CD1c-positive myeloid dendritic cell (primary cell): ENCODE results near the gene POLQ.
A peak's percentile ranks its signal among the peaks of the same experiment; 100 is the strongest.
"Not testable (repeated sequence)": the region's sequence is repeated elsewhere in the genome, so short reads cannot be mapped to it uniquely, and the experiment has no call there.

Experiments
- DNase-seq: peaks from one replicate; pipeline ENCODE4 v3.0.0-alpha.2; 2016; ENCODE audit errors: extremely low spot score

Gene POLQ

GRCh38 chr3:121545574-121546455 is at the start of gene POLQ:
Gene POLQ, minus strand, starts transcription at chr3:121545988. Its CDS starts 111 bp downstream, at chr3:121545877.
- DNase-seq, result peak; percentile 97

- DNase-seq, result no peak
Measured at GRCh38 chr3:121594850-121595249, 49.1 kb upstream of the POLQ start.

GRCh38 chr3:121593806-121594205 is 48.0 kb upstream of the POLQ start:
- not testable (repeated sequence) for DNase-seq

- DNase-seq, result no peak
Measured at GRCh38 chr3:121592856-121593702, 47.3 kb upstream of the POLQ start, which contains the start of gene FBXO40. Gene FBXO40, plus strand, starts transcription at chr3:121593379. Its CDS starts 27,197 bp downstream, at chr3:121620576.

- DNase-seq, result no peak
Measured at GRCh38 chr3:121584418-121584817, 38.6 kb upstream of the POLQ start.

- DNase-seq, result no peak
Measured at GRCh38 chr3:121581691-121582090, 35.9 kb upstream of the POLQ start.

- DNase-seq, result no peak
Measured at GRCh38 chr3:121574449-121574848, 28.7 kb upstream of the POLQ start.

GRCh38 chr3:121567649-121568048 is 21.9 kb upstream of the POLQ start, which contains the start of gene ARGFX:
Gene ARGFX, plus strand, starts transcription at chr3:121567949. Its CDS starts 2,765 bp downstream, at chr3:121570714.
- DNase-seq, result no peak

- DNase-seq, result no peak
Measured at GRCh38 chr3:121566773-121567172, 21.0 kb upstream of the POLQ start.

- no peak for DNase-seq
Measured at GRCh38 chr3:121562148-121562547, 16.4 kb upstream of the POLQ start.

GRCh38 chr3:121557426-121557934 is 11.7 kb upstream of the POLQ start:
- DNase-seq, result no peak

GRCh38 chr3:121552797-121553196 is 7.0 kb upstream of the POLQ start:
- DNase-seq, result no peak

GRCh38 chr3:121552379-121552778 is 6.6 kb upstream of the POLQ start:
- no peak for DNase-seq

- DNase-seq, result peak; percentile 11
Measured at GRCh38 chr3:121545049-121545573, 677 bp downstream of the POLQ start.

GRCh38 chr3:121542924-121543323 is 2.9 kb downstream of the POLQ start:
- no peak for DNase-seq

- no peak for DNase-seq
Measured at GRCh38 chr3:121531269-121531668, 14.5 kb downstream of the POLQ start.

GRCh38 chr3:121529308-121529707 is 16.5 kb downstream of the POLQ start:
- no peak for DNase-seq

GRCh38 chr3:121520510-121520909 is 25.3 kb downstream of the POLQ start:
- DNase-seq, result no peak

- no peak for DNase-seq
Measured at GRCh38 chr3:121517953-121518655, 27.7 kb downstream of the POLQ start.

GRCh38 chr3:121515862-121516261 is 29.9 kb downstream of the POLQ start:
- DNase-seq, result no peak

- no peak for DNase-seq
Measured at GRCh38 chr3:121515313-121515712, 30.5 kb downstream of the POLQ start.
